Naive thymus-derived CD4-positive, alpha-beta T cell (primary cell): ENCODE results near the gene ALPG. TPM values are rescaled to one million over a fixed set of nuclear protein-coding genes. Genes with fewer than 3 reads are reported as not detected.
A peak's percentile ranks its signal among the peaks of the same experiment; 100 is the strongest.
"Not testable (repeated sequence)": the region's sequence is repeated elsewhere in the genome, so short reads cannot be mapped to it uniquely, and the experiment has no call there.

Source experiments
- ATAC-seq: fragments of 150-1000 bp; cut with Tn5 transposase; 2 replicates; pipeline ENCODE4 v1.10.0; 2021; ENCODE audit warnings: mild to moderate bottlenecking, moderate library complexity
- CTCF ChIA-PET: fragments of 350-600 bp; sonication (Branson Sonifier 250); formaldehyde crosslinking; loops from one replicate; lab custom pipeline; 2021; ENCODE audit warnings: antibody characterized with exemption; lab: Charles Lee
- POLR2A ChIA-PET: fragments of 350-600 bp; sonication (Branson Sonifier 250); formaldehyde crosslinking; loops from one replicate; lab custom pipeline; 2021; ENCODE audit warnings: antibody characterized with exemption, inconsistent platforms; lab: Charles Lee
- DNase-seq, 9 donors: peaks; one replicate each; pipeline versions ENCODE4 v3.0.0 to v3.0.0-alpha.2; 2020 to 2022; ENCODE audit warnings: mixed read lengths in 1 of 9
- H3K27ac ChIP-seq: one replicate; pipeline ENCODE4 v1.7.0; 2013; ENCODE audit warnings: mild to moderate bottlenecking, low read depth, low read length, moderate library complexity
- H3K27me3 ChIP-seq, 2 donors: one replicate each; pipeline ENCODE4 v1.7.0; 2013; ENCODE audit warnings: low read length in 2 of 2, mild to moderate bottlenecking in 2 of 2, moderate library complexity in 2 of 2; ENCODE audit not compliant: control insufficient read depth in 2 of 2, insufficient read depth in 2 of 2
- H3K36me3 ChIP-seq, 3 experiments: 1 replicate in 2 of 3; 2 replicates in 1 of 3; pipeline ENCODE4 v1.7.0; 2013; ENCODE audit warnings: low read length in 3 of 3, mild to moderate bottlenecking in 3 of 3, moderate library complexity in 1 of 3; ENCODE audit not compliant: insufficient read depth in 3 of 3, control insufficient read depth in 2 of 3
- H3K4me1 ChIP-seq, 2 donors: one replicate each; pipeline ENCODE4 v1.7.0; 2013; ENCODE audit warnings: low read length in 2 of 2, mild to moderate bottlenecking in 2 of 2, moderate library complexity in 1 of 2; ENCODE audit not compliant: control insufficient read depth in 2 of 2, insufficient read depth in 2 of 2
- H3K4me3 ChIP-seq: 2 replicates; pipeline ENCODE4 v1.7.0; 2013; ENCODE audit warnings: mild to moderate bottlenecking, low read length
- H3K9me3 ChIP-seq, 3 experiments: 1 replicate in 2 of 3; 2 replicates in 1 of 3; pipeline ENCODE4 v1.7.0; 2013; ENCODE audit warnings: low read length in 3 of 3; ENCODE audit not compliant: control insufficient read depth in 2 of 3
- H3K27ac Mint-ChIP-seq, 9 donors: one replicate each; pipeline ENCODE4 v1.8.0; 2020 to 2022; ENCODE audit warnings: mixed read lengths in 9 of 9, mild to moderate bottlenecking in 8 of 9, moderate library complexity in 5 of 9, inconsistent platforms in 2 of 9
- H3K27me3 Mint-ChIP-seq, 5 donors: one replicate each; pipeline ENCODE4 v1.8.0; 2021 to 2022; ENCODE audit warnings: mixed read lengths in 5 of 5, mild to moderate bottlenecking in 1 of 5
- H3K36me3 Mint-ChIP-seq, 5 donors: one replicate each; pipeline ENCODE4 v1.8.0; 2020 to 2022; ENCODE audit warnings: mixed read lengths in 5 of 5, mild to moderate bottlenecking in 3 of 5, inconsistent platforms in 1 of 5
- H3K4me1 Mint-ChIP-seq, 7 donors: one replicate each; pipeline ENCODE4 v1.8.0; 2020 to 2022; ENCODE audit warnings: mixed read lengths in 7 of 7, mild to moderate bottlenecking in 3 of 7, inconsistent platforms in 1 of 7
- H3K4me3 Mint-ChIP-seq, 10 donors: one replicate each; pipeline ENCODE4 v1.8.0; 2020 to 2022; ENCODE audit warnings: mild to moderate bottlenecking in 10 of 10, mixed read lengths in 10 of 10, moderate library complexity in 6 of 10, inconsistent platforms in 2 of 10
- H3K9me3 Mint-ChIP-seq, 11 donors: one replicate each; pipeline ENCODE4 v1.8.0; 2020 to 2022; ENCODE audit warnings: mixed read lengths in 11 of 11, mild to moderate bottlenecking in 4 of 11, inconsistent platforms in 1 of 11, moderate library complexity in 1 of 11
- intact Hi-C, 2 donors: fragments of 100-400 bp; cut with micrococcal nuclease; formaldehyde crosslinking; loops; one replicate each; pipeline ENCODE4 v1.15.1; 2023
- polyA plus RNA-seq, 2 donors: library from polyadenylated mRNA; unstranded; fragments of 300-500 nt; fragmentation: Illumina TruSeq; gene quantifications; one replicate each; pipeline ENCODE4 v1.2.3, GENCODE V29; 2021
- total RNA-seq, 6 experiments: library from RNA in 5 of 6; stranded (reverse) in 5 of 6; gene quantifications; 1 replicate in 5 of 6; 2 replicates in 1 of 6; pipeline ENCODE4 v1.2.3 and lab custom pipeline; 2021 to 2026

ALPG gene
- total and polyA plus RNA-seq, 7 experiments from 2014 or later = not detected

DNA sequence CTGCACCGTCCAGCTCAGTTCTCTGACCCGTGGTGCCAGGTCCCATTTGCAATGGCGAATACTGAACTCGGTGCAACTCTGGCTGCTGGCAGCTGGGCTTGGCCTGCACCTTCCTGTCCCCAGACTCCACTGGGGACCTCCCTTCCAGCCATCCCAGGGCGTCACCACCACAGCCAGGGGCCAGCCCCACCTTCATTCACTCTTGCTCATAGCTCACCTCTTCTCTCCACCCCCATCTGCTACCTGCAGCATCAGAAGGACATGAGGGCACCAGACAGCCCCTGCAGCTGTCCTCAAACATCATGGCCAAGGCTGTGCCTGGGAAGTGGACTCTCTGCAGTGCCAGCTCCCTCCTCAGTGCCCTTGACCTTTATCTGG lies 33.1 kb downstream of the ALPG start:
- POLR2A ChIA-PET = no interaction called here
- Mint-ChIP-seq H3K9me3 (no peaks in the 10 kb centered on the region), H3K4me1 (peaks cover 0 to 8% (median 3%) of the 10 kb centered on the region in 7 donors), H3K4me3 (peak overlapping the region in 1 of 10 donors; percentile 48), H3K27ac (no peak overlapping the region), H3K27me3 (peaks cover 0 to 5% (median 0%) of the 10 kb centered on the region in 5 donors), H3K36me3 (no peaks in the 10 kb centered on the region)
- CTCF ChIA-PET = interaction anchor here (0.9 to 2.6 kb wide), 6 partner anchors 14 to 539 kb away, joined by 3 to 24 read pairs (median 4); no protein-coding TSS in a partner anchor
- ATAC-seq (no peak), DNase-seq (peak in 2 of 9 donors; percentile 12 to 20)
- Histone ChIP-seq H3K27me3 (no peaks in the 10 kb centered on the region), H3K4me3 (no peak overlapping the region), H3K4me1 (no peaks in the 10 kb centered on the region), H3K27ac (no peak overlapping the region), H3K9me3 (no peaks in the 10 kb centered on the region), H3K36me3 (no peaks in the 10 kb centered on the region)
- intact Hi-C loops = loop anchor here (1.0 to 10.0 kb wide), 8 partner anchors 85 to 533 kb away; partner anchors contain the start of genes CHRND (in 1 of the 2), NPPC (in 1 of the 2) and PRSS56 (in 1 of the 2)

DNA sequence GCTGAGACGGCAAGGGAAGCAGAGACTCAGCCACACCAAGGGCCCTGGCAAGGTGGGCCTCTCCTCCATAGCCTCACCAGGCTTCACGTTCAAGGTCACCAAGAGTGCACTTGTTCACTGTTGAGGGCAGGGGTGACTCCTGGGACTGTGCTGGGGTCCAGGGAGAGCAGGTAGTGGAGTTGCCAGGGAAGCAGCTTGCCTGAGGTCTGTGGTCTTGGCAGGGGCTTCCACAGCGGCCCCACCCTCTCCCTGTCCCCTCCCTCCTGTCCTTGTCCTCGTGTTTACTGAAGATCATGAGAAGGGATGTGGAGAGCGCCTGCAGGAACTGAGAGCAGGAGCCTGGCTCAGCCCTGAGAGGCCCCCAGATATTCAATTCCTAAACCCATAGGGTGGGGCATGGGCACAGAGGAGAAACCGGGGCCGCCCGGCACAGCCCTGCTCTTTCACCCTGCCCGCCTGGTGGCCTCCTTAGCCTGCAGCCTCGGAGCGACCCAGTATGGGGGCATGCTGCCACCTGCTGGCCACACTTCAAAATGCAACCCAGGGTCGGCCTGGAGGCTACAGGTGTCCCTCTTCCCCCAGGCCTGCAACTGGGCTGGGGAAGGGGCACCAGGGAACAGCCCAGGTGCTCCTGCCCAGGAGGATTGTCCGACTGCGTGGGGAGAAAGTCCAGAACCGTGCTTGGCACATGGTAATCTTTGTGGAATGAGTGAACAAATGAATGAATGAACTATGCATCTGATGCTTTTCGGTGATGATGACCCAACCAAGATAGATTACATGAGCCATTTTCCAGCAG lies 33.8 kb downstream of the ALPG start:
- H3K9me3 ChIP-seq, H3K4me1 ChIP-seq, H3K27me3 Mint-ChIP-seq, H3K4me3 ChIP-seq, POLR2A ChIA-PET, H3K36me3 ChIP-seq, H3K27ac ChIP-seq, H3K9me3 Mint-ChIP-seq, H3K36me3 Mint-ChIP-seq, H3K27me3 ChIP-seq, H3K4me1 Mint-ChIP-seq: not testable (repeated sequence)
- peak; percentile 68 to 93 (median 83) for DNase-seq
- H3K27ac Mint-ChIP-seq = peak overlapping the region in 1 of 9 donors; percentile 20
- CTCF ChIA-PET = interaction anchor here (0.8 to 2.6 kb wide), 7 partner anchors 10 to 539 kb away, joined by 3 to 24 read pairs (median 4); no protein-coding TSS in a partner anchor
- ATAC-seq = peak; percentile 89
- H3K4me3 Mint-ChIP-seq = peak overlapping the region in 4 of 10 donors; percentile 25 to 62 (median 39)
- intact Hi-C loops = loop anchor here (1.0 to 10.0 kb wide), 8 partner anchors 84 to 534 kb away; partner anchors contain the start of genes CHRND (in 1 of the 2), NPPC (in 1 of the 2) and PRSS56 (in 1 of the 2)

DNA sequence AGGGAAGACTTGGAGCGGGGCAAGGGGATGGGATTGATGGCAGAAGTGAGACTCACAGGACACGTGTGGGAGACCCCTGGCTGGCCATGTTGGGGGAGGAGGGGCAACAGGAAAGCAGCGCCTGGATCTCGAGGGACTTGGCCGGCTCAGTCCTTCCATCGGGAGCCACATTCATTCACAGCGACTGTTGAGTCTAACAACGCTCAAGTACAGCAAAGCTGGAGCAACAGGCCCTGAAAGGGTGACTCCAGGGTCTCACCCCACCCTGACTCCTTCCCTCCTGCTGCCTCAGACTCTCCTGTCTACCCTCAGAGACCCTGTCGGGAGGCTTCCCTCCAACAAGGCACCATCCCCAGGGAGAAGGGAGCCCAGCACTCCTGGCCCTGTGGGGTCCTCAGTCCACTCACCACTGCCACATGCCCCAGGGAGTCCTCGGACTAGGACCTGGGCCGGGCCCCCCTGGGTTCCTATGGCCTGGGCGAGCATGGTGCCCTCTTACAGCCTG lies 34.6 kb downstream of the ALPG start:
- no peak for ATAC-seq
- Mint-ChIP-seq H3K4me3 (no peak overlapping the region), H3K4me1 (peaks cover 0 to 8% (median 3%) of the 10 kb centered on the region in 7 donors), H3K9me3 (no peaks in the 10 kb centered on the region), H3K36me3 (no peaks in the 10 kb centered on the region), H3K27ac (no peak overlapping the region), H3K27me3 (peaks cover 0 to 5% (median 0%) of the 10 kb centered on the region in 5 donors)
- Histone ChIP-seq H3K27ac (no peak overlapping the region), H3K4me1 (no peaks in the 10 kb centered on the region), H3K27me3 (no peaks in the 10 kb centered on the region), H3K9me3 (no peaks in the 10 kb centered on the region), H3K36me3 (no peaks in the 10 kb centered on the region), H3K4me3 (no peak overlapping the region)
- intact Hi-C loops = loop anchor here (5.0 to 10.0 kb wide), 4 partner anchors 84 to 514 kb away; partner anchors contain the start of genes CHRND (in 1 of the 2), NPPC (in 1 of the 2) and PRSS56 (in 1 of the 2)
- ChIA-PET CTCF (interaction anchor here (0.6 to 2.6 kb wide), 3 partner anchors 9 to 535 kb away, joined by 3 to 24 read pairs (median 4); no protein-coding TSS in a partner anchor), POLR2A (no interaction called here)
- DNase-seq = no peak

DNA sequence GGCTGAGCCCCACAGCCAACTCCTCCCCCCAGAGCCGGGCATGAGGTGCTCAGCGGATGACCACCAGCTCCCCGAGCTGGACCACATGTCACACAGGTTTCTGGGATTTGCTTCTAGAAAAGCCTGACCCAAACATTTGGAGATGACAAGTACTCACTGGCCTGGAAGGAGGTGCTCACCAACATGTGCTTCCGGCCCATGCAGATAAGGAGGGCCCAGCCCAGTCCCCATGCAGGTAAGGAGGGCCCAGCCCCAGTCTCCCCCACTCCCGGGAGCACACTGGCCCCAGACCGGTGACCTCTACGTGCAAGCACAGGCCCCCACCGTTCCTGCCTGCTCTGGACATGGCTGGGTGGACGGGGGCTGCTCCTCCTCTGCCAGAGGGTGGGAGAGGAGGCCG lies 35.3 kb downstream of the ALPG start:
- H3K4me3 ChIP-seq, H3K27ac Mint-ChIP-seq, H3K9me3 Mint-ChIP-seq, H3K4me1 Mint-ChIP-seq, H3K9me3 ChIP-seq, H3K4me3 Mint-ChIP-seq, H3K4me1 ChIP-seq, H3K27me3 ChIP-seq, H3K27me3 Mint-ChIP-seq, H3K27ac ChIP-seq, H3K36me3 ChIP-seq, DNase-seq, ATAC-seq, H3K36me3 Mint-ChIP-seq, POLR2A ChIA-PET: not testable (repeated sequence)
- intact Hi-C loops = loop anchor here (5.0 to 10.0 kb wide), 4 partner anchors 83 to 515 kb away; partner anchors contain the start of genes CHRND (in 1 of the 2), NPPC (in 1 of the 2) and PRSS56 (in 1 of the 2)
- CTCF ChIA-PET = interaction anchor here (0.6 to 0.7 kb wide), 2 partner anchors 25 to 535 kb away, joined by 3 read pairs; no protein-coding TSS in a partner anchor

DNA sequence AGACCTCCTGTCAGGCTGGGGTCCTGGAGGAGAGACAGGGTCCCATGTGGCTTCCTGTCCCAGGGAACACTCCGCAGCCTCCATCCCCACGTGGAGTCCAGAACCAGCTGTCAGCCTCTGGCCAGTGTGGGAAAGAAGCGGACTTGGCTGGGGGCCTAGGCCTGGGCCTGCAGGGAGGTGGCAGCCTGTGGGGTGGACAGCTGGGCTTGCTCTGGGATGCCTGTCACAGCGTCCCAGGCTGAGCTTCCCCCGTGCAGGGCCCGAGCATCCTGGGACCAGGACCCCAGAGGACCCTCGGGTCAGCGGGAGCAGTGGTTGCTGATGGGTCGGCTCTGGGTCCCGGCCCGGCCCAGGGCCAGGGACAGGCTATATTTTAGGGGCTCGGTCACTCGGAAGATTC lies 35.8 kb downstream of the ALPG start:
- POLR2A ChIA-PET, ATAC-seq, H3K27me3 ChIP-seq, H3K4me3 ChIP-seq, H3K27ac ChIP-seq, DNase-seq, H3K36me3 ChIP-seq, H3K36me3 Mint-ChIP-seq, H3K4me3 Mint-ChIP-seq, H3K9me3 ChIP-seq, H3K9me3 Mint-ChIP-seq, H3K27me3 Mint-ChIP-seq, H3K27ac Mint-ChIP-seq, H3K4me1 ChIP-seq: not testable (repeated sequence)
- CTCF ChIA-PET = interaction anchor here (0.7 kb wide), 1 partner anchor 536 kb away, joined by 3 read pairs; no protein-coding TSS in a partner anchor
- intact Hi-C loops = loop anchor here (5.0 to 10.0 kb wide), 4 partner anchors 82 to 515 kb away; partner anchors contain the start of genes CHRND (in 1 of the 2), NPPC (in 1 of the 2) and PRSS56 (in 1 of the 2)
- peaks cover 0 to 12% (median 3%) of the 10 kb centered on the region in 7 donors for H3K4me1 Mint-ChIP-seq

DNA sequence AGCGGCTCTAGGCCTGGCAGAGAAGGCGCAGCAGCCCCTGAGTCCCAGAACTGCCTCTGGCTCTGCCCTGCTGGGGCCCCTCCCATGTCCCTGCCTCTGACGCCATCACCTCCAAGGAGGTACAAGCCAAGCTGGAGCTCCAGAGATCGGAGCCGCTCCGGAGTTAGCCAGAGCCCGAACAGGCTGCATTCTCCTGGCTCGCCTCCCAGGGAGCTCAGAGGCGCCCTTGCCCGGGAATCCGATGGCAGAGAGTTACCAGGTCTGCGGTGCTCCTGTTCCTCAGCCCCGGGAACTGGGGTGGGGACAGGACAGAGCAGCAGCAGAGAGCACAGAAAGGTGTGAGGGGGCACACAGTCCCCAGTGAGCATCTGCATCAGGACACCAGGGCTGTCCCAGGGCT lies 36.4 kb downstream of the ALPG start:
- H3K27me3 ChIP-seq, ATAC-seq, H3K27me3 Mint-ChIP-seq, H3K36me3 Mint-ChIP-seq, H3K36me3 ChIP-seq, H3K9me3 ChIP-seq, CTCF ChIA-PET, POLR2A ChIA-PET, H3K27ac Mint-ChIP-seq, H3K4me3 Mint-ChIP-seq, H3K27ac ChIP-seq, H3K4me3 ChIP-seq, H3K9me3 Mint-ChIP-seq, DNase-seq, H3K4me1 ChIP-seq: not testable (repeated sequence)
- intact Hi-C loops = loop anchor here (5.0 to 10.0 kb wide), 4 partner anchors 82 to 516 kb away; partner anchors contain the start of genes CHRND (in 1 of the 2), NPPC (in 1 of the 2) and PRSS56 (in 1 of the 2)
- peaks cover 0 to 12% (median 3%) of the 10 kb centered on the region in 7 donors for H3K4me1 Mint-ChIP-seq
